NCI-H446 treated with DMSO at 0.1 percent for 48 hours (cell line): Measurements from ENCODE around the gene RNF214.
"Not testable (repeated sequence)": the region's sequence is repeated elsewhere in the genome, so short reads cannot be mapped to it uniquely, and the experiment has no call there.

ENCODE experiments used
- DNase-seq: peaks from one replicate; lab custom pipeline; 2025; lab: John Stamatoyannopoulos, UW

RNF214 gene

GRCh38 chr11:117230999-117231841 lies 1.3 kb upstream of the RNF214 start:
- DNase-seq: no peak

- no peak for DNase-seq
These were observed 704 bp upstream of the RNF214 start, which contains the start of gene PCSK7 for GRCh38 chr11:117231842-117232091. Gene PCSK7, minus strand, starts transcription at chr11:117232073. Its CDS starts 2,229 bp downstream, at chr11:117229844.

GRCh38 chr11:117232911-117233409 lies 489 bp downstream of the RNF214 start:
- no peak for DNase-seq

GRCh38 chr11:117238221-117238620 lies 5.8 kb downstream of the RNF214 start:
- no peak for DNase-seq

GRCh38 chr11:117239295-117239694 lies 6.8 kb downstream of the RNF214 start:
- DNase-seq: no peak

DNA sequence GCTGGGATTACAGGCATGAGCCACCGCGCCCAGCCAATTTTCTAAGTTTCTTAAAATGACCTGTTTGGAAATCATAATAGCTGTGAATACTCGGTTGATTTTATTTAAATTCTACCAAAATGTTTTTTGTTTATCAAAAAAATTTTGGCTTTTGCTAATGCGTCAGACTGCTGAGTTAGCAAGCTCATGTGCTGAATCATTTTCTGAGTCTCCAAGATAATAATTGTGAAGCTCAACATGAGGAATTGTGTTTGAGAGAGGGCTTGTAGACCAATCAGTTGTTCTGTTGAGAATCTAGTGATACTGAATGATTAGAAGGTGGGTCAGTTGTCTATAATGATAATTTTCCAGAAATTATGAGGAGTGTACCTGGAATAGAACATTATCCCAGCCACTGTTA lies 15.9 kb downstream of the RNF214 start:
- no peak for DNase-seq

- DNase-seq: no peak
These were observed 17.1 kb downstream of the RNF214 start for GRCh38 chr11:117249571-117249970.

DNA sequence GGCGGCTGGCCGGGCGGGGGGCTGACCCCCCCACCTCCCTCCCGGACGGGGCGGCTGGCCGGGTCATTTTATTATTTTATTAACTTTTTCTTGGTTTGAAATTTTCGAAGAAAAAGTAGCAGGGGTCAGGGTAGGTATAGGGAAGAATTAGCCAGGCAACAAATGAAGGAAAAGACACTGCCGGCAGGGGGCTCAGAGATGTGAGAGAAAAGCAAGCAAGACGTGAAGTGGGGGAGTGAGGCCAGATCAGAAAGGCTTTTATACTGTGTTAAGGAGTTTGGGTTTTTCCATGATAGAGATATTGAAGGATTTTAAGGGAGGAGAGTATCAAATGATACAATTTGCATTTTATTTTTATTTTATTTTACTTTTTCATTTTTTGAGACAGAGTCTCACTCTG lies 19.0 kb downstream of the RNF214 start:
- no peak for DNase-seq

DNA sequence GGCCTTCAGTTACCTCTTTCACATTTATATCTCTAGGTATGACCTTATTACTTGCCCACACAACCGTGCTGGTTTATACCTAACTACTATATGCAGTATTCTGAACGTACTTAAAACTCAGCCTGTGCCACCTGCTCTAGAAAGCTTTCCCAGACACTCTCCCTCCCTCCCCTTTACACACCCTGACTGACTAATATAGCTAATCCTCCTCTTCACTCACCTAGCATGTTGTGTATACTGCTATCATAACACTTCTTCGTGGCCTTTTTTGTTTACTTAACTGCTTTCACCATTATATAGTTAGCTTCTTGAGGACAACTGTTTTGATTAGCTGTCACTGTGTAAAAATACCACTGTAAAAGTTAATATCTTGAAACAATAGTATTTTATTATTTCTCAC lies 23.5 kb downstream of the RNF214 start:
- DNase-seq: no peak

DNA sequence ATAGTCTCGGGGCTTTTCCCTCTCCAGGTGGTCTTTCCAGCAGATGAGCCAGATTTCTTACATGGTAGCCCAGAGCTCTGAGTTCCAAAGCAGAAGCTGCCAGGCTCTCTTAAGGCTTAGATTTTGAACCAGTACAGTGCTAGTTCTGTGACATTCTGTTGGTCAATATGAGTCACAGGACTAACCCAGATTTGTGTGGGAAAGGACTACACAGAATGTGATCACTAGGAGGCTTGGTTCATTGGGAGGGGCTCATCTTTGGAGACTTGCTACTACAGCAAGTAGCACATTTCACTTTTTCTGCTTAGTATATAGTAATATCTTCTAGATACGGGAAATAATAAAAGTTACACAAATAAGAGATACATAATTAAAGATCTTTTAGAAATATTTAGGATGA lies 24.1 kb downstream of the RNF214 start:
- no peak for DNase-seq

- DNase-seq: no peak
These were observed 26.1 kb downstream of the RNF214 start for GRCh38 chr11:117258576-117258975.

- no peak for DNase-seq
These were observed 26.9 kb downstream of the RNF214 start for GRCh38 chr11:117259417-117259816.

DNA sequence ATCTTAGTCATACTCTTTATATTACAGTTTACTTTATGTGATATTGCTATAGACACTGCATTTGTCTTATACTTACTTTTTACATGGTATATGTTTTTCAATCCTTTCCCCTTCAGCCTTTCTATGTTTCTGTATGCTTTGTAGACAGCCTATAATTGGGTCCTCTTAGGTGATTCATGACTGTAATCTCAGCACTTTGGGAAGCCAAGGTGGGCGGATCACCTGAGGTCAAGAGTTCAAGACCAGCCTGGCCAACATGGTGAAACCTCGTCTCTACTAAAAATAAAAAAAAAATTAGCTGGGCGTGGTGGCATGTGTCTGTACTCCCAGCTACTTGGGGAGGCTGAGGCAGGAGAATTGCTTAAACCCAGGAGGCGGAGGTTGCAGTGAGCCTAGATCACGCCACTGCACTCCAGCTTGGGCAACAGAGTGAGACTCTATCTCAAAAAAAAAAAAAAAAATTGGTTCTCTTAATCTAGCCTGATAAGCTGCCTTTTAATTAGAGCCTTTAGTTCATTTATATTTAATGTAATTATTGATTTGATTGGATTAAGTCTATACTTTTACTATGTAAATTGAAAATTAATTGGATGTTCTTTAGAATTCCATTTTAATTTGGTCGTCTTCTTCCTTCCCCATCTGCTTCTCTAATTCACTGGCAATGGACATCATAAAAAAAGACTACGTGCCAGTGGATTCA lies 32.3 kb downstream of the RNF214 start:
- DNase-seq: not testable (repeated sequence)

DNA sequence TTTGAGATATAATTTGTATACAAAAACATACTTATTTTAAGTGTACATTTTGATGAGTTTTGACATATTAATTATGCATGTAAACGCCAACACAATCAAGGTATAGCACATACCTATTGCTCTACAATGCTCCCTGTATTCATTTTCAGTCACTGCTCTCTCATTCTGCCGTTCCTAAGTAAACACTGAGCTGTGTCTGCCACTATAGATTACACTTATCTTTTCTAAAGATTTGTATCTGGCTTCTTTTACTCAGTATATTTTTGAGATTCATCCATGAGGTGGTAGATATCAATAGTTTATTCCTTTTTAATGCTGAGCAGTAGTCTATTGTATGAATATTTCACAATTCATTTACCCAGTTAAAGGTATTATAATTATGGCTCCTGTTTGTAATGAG lies 33.3 kb downstream of the RNF214 start:
- no peak for DNase-seq

GRCh38 chr11:117269856-117270255 lies 37.4 kb downstream of the RNF214 start:
- DNase-seq: no peak

- DNase-seq: no peak
These were observed 38.7 kb downstream of the RNF214 start for GRCh38 chr11:117271208-117271607.

DNA sequence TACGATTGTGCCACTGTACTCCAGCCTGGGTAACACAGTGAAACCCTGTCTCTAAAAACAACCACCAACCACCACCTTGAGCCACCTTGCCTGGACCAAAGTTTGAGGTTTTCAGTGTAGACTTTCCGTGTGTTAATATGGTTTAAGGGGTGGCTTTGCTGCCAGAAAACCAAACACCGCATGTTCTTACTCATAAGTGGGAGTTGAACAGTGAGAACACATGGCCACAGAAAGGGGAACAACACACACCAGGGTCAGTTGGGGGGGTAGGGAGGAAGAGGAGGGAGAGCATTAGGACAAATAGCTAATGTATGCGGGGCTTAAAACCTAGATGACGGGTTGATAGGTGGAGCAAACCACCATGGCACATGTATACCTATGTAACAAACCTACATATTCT lies 39.7 kb downstream of the RNF214 start:
- DNase-seq: not testable (repeated sequence)

DNA sequence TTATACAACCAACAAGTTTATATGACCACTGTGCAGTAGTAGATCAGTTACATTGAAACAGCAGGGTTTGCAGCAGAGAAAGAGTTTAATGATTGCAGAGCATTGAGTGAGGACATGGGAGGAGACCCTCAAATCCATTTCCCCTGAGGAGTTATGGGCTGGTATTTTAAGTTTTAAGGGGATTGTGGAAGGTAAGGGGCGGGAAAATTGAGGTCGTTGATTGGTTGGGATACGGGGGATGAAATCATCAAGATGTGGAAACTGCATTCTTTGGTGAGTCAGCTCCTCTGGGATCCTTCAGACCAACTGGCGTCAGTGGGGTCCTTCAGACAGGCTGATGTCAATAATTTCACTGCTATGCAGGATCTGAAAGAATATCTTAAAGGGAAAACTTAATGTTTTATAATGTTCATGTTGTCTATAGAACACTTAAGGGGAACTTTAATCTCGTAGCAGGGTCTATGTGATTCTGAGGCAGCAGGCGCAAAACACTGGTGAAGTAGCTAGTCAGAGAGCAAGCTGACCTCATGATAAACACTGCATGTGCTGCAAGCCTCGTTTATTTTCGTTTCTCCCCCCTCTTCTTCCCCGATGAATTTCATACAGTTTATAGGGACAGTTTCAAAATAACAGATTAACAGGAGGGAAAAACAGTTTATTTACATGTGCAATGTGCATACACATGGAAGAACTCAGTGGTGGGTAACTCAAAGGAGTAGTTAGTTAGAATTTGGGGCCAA lies 41.2 kb downstream of the RNF214 start:
- DNase-seq: no peak

- DNase-seq: no peak
These were observed 45.9 kb downstream of the RNF214 start for GRCh38 chr11:117278347-117278746.

DNA sequence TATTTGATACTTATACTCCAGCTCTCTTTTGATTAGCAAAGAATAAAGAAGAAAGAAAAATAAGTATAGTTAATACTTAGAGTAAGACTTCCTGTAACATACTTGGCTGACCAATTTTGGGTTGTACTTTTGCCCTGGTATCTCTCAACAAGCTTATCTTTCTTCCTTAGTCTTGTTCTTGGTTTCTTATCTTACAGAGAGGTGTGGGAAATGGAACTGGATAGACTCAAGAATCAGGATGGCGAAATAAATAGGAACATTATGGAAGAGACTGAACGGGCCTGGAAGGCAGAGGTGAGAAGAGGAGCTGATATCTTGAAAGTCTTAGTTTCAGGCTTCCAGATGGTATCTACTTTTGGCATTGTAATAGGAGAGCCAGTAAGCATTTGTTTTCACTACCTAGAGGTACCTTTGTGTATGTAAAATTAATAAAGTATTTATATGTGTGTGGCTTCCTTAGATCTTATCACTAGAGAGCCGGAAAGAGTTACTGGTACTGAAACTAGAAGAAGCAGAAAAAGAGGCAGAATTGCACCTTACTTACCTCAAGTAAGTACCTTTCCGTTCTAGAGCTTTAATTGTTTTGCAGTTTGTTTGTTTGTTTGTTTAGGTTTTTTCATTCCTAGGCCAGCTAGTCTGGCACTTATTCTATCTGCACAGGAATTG lies 47.4 kb downstream of the RNF214 start:
- DNase-seq: no peak

DNA sequence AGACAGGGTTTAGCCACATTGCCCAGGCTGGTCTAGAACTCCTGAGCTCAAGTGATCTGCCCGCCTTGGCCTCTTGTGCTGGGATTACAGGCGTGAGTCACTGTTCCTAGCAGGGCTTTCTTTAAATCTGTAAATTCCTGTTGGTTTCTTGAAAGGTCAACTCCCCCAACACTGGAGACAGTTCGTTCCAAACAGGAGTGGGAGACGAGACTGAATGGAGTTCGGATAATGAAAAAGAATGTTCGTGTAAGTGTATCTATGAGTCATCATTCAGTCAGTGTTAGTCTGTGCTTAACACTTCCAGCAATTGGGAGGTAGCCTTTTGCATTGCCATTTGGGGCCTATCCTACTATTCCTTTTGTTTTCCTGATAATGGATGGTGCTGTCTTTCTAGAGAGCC lies 48.7 kb downstream of the RNF214 start:
- DNase-seq: no peak

- DNase-seq: no peak
These were observed 49.4 kb downstream of the RNF214 start for GRCh38 chr11:117281869-117282268.
